Measurements from ENCODE around the gene GOLGA6B. TPM values are rescaled to one million over a fixed set of nuclear protein-coding genes. Genes with fewer than 3 reads are reported as not detected.

Gene GOLGA6B
- total RNA-seq, 1 experiment from 2014 or later = 0.22 TPM

Other genes starting within 250 kb of the GOLGA6B start
- gene ARIH1, start 180.4 kb upstream of the GOLGA6B start, total RNA-seq (2021) = 144 and 190 TPM in 2 replicates
- 0.35 TPM in 1 of 2 replicates, not detected in the other for gene HIGD2B, start 31.5 kb downstream of the GOLGA6B start, total RNA-seq (2021)
- 10.6 and 10.8 TPM in 2 replicates for gene BBS4, start 31.5 kb downstream of the GOLGA6B start, total RNA-seq (2021)
- gene ADPGK, start 129.1 kb downstream of the GOLGA6B start, total RNA-seq (2021) = 40.3 and 48.6 TPM in 2 replicates

Measured in PC-9 (cell line).